NCI-H748 (cell line): Measurements from ENCODE around the gene COL5A2.

Source experiments
- DNase-seq: peaks from one replicate; lab custom pipeline; 2025; ENCODE audit not compliant: unreplicated experiment; lab: John Stamatoyannopoulos, UW

The COL5A2 gene

GRCh38 chr2:189056200-189057106, 123.1 kb downstream of the COL5A2 start:
- no peak for DNase-seq

DNA sequence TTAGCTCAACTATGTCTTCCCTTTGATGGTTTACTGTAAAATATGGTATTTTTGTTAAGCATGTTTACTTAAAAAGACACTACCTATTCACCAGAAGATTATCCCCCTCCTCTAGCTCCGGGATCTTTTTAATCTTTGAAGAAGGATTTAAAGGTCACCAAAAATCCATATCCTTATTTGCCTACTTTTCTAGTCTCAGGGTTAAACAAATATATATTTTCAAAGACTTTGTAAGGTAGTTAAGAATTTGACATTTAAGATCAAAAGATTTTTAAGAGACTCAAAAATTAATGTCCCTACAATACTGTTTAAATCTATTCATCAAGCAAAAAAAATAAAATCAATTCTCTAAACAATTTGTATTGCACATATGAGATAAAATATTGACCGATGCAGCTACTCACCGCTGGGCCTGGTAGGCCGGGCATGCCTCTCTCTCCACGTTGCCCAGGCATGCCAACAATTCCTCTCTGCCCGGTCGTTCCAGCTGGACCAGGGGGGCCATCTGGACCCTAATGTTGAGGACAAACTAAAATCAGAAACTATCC, 129.3 kb downstream of the COL5A2 start:
- DNase-seq, result no peak

DNA sequence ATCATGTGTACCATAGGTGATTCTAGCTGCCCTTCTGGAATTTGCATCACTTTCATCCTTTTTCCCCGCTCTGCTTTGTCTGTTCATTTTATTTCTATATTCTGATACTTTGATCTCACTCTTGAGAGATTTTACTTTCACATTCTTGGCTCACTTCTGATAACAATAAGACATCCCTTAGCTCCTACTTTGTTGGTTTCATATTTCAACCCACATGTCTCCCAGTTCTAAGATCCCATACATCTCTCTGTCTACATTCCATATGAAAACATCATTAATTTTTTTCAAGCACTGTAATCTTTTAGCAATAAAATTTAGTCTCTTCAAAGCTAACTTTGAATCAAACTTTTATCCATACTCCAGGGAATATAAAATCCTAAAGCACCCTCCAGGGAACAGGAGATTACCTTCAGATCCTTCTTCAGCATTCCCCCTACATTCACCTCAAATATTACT, 129.8 kb downstream of the COL5A2 start:
- no peak for DNase-seq

DNA sequence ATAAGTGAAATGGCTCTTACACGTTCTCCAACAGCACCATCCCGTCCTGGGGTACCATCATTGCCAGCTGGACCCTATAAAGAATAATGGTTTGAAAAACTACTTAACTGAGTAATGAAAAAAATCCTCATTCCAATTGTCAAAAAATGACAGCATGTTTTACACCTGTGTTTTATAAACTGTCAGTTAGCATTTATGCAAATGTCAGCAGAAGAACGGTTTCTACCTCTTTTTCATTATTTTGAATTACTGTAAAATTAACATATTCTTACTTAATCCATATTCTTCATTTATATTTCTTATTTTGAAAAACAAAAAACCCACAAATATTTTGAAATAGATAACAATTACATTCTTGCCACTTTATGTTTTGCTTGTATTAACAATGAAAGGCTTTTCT, 131.4 kb downstream of the COL5A2 start:
- no peak for DNase-seq

- no peak for DNase-seq
Measured at GRCh38 chr2:189047171-189047888, 132.2 kb downstream of the COL5A2 start.

GRCh38 chr2:189046320-189046719, 133.2 kb downstream of the COL5A2 start:
- no peak for DNase-seq

DNA sequence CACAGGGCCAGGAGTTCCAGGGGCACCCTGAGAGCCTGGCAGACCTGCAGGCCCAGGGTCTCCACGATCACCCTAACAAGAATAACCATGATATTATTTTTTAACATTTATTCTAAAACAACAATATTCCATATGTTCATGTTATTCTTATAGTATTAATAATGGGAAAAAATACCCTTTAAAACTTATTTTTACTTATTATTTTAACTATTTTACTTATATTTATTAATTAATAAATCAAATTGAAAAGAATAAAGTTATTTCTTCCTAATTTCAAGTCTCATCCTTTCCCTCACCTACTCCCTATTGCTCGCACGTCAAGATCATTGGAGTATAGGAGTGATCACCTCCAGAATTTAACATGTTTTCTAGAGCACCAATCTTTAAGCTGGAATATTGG, 133.7 kb downstream of the COL5A2 start:
- DNase-seq, result no peak

DNA sequence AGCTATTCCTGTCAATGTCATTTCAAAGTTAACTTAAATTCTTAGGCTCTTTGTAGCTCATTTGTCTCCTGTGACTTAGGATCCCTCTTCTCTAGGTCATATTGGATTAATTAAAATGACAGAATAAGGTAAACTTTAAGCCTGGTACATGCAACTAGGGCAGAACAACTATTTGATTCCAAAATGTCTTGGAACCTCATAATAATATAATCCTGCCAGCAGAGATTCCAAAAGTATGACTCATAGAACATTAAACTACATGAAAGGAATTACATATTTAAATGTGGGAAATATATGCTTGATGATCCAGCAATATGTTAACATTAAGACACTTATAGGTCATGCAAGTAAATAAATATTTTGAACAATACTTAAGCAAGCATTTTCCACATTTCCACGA, 142.0 kb downstream of the COL5A2 start:
- DNase-seq, result no peak

DNA sequence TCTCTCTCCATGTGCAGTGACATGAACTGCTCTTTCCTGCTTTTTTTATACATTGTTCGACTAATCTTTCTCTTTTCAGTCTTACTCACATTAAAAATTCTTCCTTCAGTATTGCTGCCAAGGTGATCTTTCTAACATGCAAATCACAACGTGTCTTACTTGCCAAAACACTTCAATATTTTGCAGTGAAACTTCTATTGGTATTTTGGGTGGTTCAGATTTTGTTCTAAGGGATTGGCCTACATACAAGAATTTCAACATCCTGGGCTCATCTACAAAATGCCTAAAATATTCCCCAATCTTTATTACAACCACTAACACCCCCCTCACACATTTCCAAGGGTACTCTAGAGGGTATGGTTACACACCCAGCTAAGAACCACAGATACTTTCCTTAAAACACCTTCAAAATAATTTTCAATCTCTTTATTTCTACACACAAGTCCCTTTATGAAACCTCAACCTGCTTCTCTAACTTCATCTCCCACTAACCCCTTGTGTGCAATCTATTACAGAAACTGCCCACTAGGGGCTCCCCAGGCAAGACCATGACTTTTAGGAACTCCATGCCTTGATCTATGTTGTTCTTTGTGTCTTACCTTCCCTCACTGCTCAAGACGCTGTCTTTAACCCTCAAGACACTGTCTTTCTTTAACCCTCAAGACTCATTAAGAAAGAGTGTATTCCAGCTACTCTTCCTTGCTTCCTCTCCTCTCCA, 154.5 kb downstream of the COL5A2 start:
- no peak for DNase-seq

DNA sequence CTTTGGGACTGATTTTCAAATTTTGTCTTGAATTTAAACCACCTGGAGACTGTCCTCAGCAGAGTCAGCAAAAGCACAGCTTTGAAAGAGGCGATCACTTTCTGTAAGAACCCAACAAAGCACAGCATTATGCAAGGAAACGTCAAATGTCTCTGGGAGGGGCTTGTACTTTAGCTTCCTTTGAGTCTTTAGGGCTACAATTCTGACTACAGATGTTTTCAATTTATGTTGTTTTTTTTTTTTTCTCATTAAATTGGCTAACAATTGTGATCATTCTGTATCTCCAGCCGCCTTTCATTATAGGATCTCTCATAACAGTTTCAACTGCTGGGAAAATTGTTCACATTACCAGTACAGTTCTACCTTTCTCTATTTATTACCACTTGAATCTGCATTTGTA, 157.1 kb downstream of the COL5A2 start:
- no peak for DNase-seq

GRCh38 chr2:189022053-189022481, 157.5 kb downstream of the COL5A2 start:
- DNase-seq, result no peak

- no peak for DNase-seq
Measured at GRCh38 chr2:189020179-189020578, 159.4 kb downstream of the COL5A2 start.

GRCh38 chr2:189018631-189019030, 160.9 kb downstream of the COL5A2 start:
- no peak for DNase-seq

GRCh38 chr2:189016311-189016861, 163.2 kb downstream of the COL5A2 start:
- DNase-seq, result no peak

- no peak for DNase-seq
Measured at GRCh38 chr2:189015359-189015758, 164.2 kb downstream of the COL5A2 start.

DNA sequence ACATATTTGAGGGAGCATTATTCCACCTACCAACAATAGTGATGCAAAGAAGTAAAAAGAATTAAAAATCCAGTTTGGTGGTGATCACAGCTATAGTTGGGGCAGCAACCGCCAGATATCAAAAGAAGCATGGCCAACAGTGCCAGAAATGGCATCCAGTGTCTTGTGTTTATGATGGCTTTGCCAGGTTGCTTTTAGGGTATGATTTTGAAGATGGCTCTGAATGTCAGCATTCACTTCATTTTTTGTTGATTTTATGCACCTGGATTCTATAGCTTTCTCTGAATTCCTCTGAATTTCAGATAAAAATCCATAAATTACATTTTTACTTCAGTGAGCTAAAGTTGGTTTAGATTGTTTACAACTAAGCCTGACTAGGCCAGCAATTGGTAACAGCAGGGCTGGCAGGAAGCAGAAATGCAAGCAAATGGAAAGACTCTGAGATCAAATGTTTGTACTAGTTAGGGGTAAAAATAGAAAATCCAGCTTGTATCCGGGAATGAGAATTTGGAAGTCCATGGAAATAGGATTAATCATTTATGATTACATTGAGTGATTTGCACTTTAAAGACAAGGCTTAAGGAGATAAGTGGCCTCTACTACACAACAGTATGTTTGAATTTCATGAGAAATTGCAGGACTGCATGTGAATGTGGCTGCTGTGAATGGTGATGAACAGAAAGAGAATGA, 165.0 kb downstream of the COL5A2 start:
- no peak for DNase-seq

DNA sequence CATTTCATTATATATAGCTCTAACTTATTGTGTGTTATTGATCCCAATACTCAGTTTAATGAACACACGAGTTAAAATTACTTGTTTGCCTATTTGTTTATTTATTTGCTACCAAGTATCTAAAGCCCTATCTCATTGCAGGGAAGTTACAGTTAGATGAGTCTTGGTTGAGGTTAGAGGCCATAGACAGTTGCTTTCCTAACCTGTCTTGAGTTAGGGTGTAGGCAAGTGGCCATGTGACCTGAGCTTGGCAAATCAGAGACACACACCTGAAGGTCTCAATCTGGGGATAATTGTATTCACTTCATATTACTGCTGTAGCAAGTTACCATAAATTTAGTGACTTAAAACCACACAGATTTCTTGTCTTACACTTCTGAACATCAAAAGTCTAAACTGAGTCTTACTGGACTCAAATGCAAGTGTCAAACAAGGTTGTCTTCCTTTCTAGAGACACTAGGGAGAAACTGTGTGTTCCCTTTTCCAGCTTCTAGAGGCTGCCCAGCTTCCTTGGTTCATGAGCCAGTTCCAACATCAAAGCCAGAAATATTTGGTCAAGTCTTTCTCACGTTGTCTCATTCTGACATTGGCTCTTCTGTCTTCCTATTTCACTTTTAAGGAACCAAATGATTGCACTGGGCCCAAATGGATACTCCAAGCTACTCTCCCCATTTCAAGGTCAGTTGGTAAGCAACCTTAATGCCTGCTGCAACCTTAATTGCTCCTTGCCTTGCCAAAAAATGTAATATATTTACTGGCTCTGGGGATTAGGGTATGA, 165.7 kb downstream of the COL5A2 start:
- no peak for DNase-seq

GRCh38 chr2:189013031-189013430, 166.5 kb downstream of the COL5A2 start:
- no peak for DNase-seq

GRCh38 chr2:189012351-189012750, 167.2 kb downstream of the COL5A2 start:
- no peak for DNase-seq

DNA sequence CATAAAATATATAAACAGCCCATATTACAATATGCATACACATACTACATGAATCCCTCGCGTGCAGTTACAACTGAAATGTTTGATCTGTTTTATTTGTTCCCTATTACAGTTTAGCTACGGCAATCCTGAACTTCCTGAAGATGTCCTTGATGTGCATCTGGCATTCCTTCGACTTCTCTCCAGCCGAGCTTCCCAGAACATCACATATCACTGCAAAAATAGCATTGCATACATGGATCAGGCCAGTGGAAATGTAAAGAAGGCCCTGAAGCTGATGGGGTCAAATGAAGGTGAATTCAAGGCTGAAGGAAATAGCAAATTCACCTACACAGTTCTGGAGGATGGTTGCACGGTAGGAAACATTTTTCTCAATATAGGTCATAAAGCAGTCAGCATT, 169.0 kb downstream of the COL5A2 start:
- DNase-seq, result no peak
